B cell (primary cell): Measurements from ENCODE around the gene AQR. TPM values are rescaled to one million over a fixed set of nuclear protein-coding genes. Genes with fewer than 3 reads are reported as not detected.

Experiments used
- ATAC-seq: fragments of 200-7000 bp; cut with Tn5 transposase; one replicate; pipeline ENCODE4 v1.10.0; 2021; ENCODE audit warnings: low read depth, mild to moderate bottlenecking, moderate number of reproducible peaks, moderate library complexity
- CTCF ChIA-PET: fragments of 350-600 bp; sonication (Branson Sonifier 250); formaldehyde crosslinking; loops from one replicate; lab custom pipeline; 2021; ENCODE audit warnings: antibody characterized with exemption, inconsistent platforms; lab: Charles Lee
- POLR2A ChIA-PET: fragments of 350-600 bp; sonication (Branson Sonifier 250); formaldehyde crosslinking; loops from one replicate; lab custom pipeline; 2021; ENCODE audit warnings: antibody characterized with exemption; lab: Charles Lee
- DNase-seq: peaks from one replicate; pipeline ENCODE4 v3.0.0; 2013
- H2AFZ ChIP-seq: 2 replicates; pipeline ENCODE4 v1.6.1; 2012; ENCODE audit warnings: mild to moderate bottlenecking, low read depth, low read length; ENCODE audit not compliant: insufficient read depth, poor library complexity, severe bottlenecking
- H3K27ac ChIP-seq, 2 donors: 1 replicate in 1 of 2; 2 replicates in 1 of 2; pipeline ENCODE4 v1.5.1; 2012 to 2013; ENCODE audit warnings: low read length in 2 of 2, mild to moderate bottlenecking in 2 of 2, moderate library complexity in 1 of 2
- H3K27me3 ChIP-seq, 4 experiments: fragments of 200-600 bp in 1 of 4; sonication (generic) in 1 of 4; replicated peaks in 1 of 4; 1 replicate in 2 of 4; 2 replicates in 2 of 4; pipeline versions ENCODE4 v1.6.1 to v1.7.0; 2013 to 2016; ENCODE audit warnings: low read length in 3 of 4, mild to moderate bottlenecking in 2 of 4, mixed read lengths in 1 of 4, moderate library complexity in 1 of 4; ENCODE audit not compliant: insufficient read depth in 4 of 4, control insufficient read depth in 3 of 4; ENCODE audit errors: control extremely low read depth in 1 of 4
- H3K36me3 ChIP-seq, 2 experiments: replicated peaks in 1 of 2; 1 replicate in 1 of 2; 2 replicates in 1 of 2; pipeline versions ENCODE4 v1.6.1 to v1.7.1; 2013; ENCODE audit warnings: low read length in 1 of 2; ENCODE audit not compliant: insufficient read depth in 2 of 2, control insufficient read depth in 1 of 2; ENCODE audit errors: control extremely low read depth in 1 of 2, extremely low read depth in 1 of 2
- H3K4me1 ChIP-seq, 2 donors: fragments of 200-600 bp in 1 of 2; sonication (generic) in 1 of 2; 1 replicate in 1 of 2; 2 replicates in 1 of 2; pipeline versions ENCODE4 v1.5.1 to v1.6.1; 2013 to 2017; ENCODE audit warnings: low read length in 2 of 2; ENCODE audit not compliant: control insufficient read depth in 2 of 2, insufficient read depth in 2 of 2
- H3K4me2 ChIP-seq: replicated peaks from 2 replicates; pipeline ENCODE3; 2012; ENCODE audit warnings: mild to moderate bottlenecking, low read depth, low read length; ENCODE audit not compliant: poor library complexity, severe bottlenecking
- H3K4me3 ChIP-seq, 5 experiments: fragments of 200-600 bp in 1 of 5; sonication (generic) in 1 of 5; 1 replicate in 3 of 5; 2 replicates in 2 of 5; pipeline versions ENCODE4 v1.5.1 to v1.7.0; 2011 to 2016; ENCODE audit warnings: low read length in 4 of 5, mild to moderate bottlenecking in 4 of 5, low read depth in 2 of 5, control low read depth in 1 of 5, moderate library complexity in 1 of 5; ENCODE audit not compliant: insufficient read depth in 1 of 5; ENCODE audit errors: control extremely low read depth in 1 of 5, extremely low read depth in 1 of 5
- H3K79me2 ChIP-seq: fragments of 200-600 bp; sonication (generic); one replicate; pipeline ENCODE4 v1.6.0; 2016; ENCODE audit warnings: low read length; ENCODE audit not compliant: control insufficient read depth, insufficient read depth
- H3K9ac ChIP-seq: fragments of 200-600 bp; sonication (generic); 2 replicates; pipeline ENCODE4 v1.6.1; 2017; ENCODE audit warnings: mild to moderate bottlenecking, low read length, moderate library complexity
- H3K9me3 ChIP-seq, 3 donors: one replicate each; pipeline versions ENCODE4 v1.6.1 to v1.7.1; 2013; ENCODE audit warnings: low read length in 2 of 3; ENCODE audit not compliant: control insufficient read depth in 2 of 3, insufficient read depth in 1 of 3; ENCODE audit errors: control extremely low read depth in 1 of 3
- H4K20me1 ChIP-seq: 2 replicates; pipeline ENCODE4 v1.6.0; 2012; ENCODE audit warnings: mild to moderate bottlenecking, low read length; ENCODE audit not compliant: insufficient read depth, control insufficient read depth, poor library complexity, severe bottlenecking
- H3K27ac Mint-ChIP-seq: one replicate; pipeline ENCODE4 v1.8.0; 2021; ENCODE audit warnings: mixed read lengths
- H3K27me3 Mint-ChIP-seq: one replicate; pipeline ENCODE4 v1.8.0; 2021; ENCODE audit warnings: mixed read lengths
- H3K4me1 Mint-ChIP-seq: one replicate; pipeline ENCODE4 v1.8.0; 2021; ENCODE audit warnings: mixed read lengths
- H3K4me3 Mint-ChIP-seq: one replicate; pipeline ENCODE4 v1.8.0; 2021; ENCODE audit warnings: mixed read lengths
- H3K9me3 Mint-ChIP-seq: one replicate; pipeline ENCODE4 v1.8.0; 2022; ENCODE audit warnings: mixed read lengths; ENCODE audit not compliant: insufficient read depth
- EZH2 ChIP-seq: IDR thresholded peaks from 2 replicates; pipeline ENCODE4 v1.6.1; 2012; ENCODE audit warnings: borderline replicate concordance, low read depth, mild to moderate bottlenecking, moderate library complexity, low read length; ENCODE audit not compliant: insufficient read depth, poor library complexity, severe bottlenecking
- WGBS: methylation state at CpG from one replicate; pipeline ENCODE4 v1.1.5; 2013; ENCODE audit warnings: missing lambda C conversion rate; ENCODE audit not compliant: insufficient coverage; 5-methylcytosine and 5-hydroxymethylcytosine counted together
- intact Hi-C: fragments of 100-400 bp; cut with micrococcal nuclease; formaldehyde crosslinking; loops from one replicate; pipeline ENCODE4 v1.10.0; 2022
- polyA plus RNA-seq: library from polyadenylated mRNA; depleted of rRNA; stranded (reverse); fragments of >200 nt; gene quantifications from 2 replicates; pipeline ENCODE4 v1.2.3, GENCODE V29; 2012
- total RNA-seq, 2 donors: library from RNA; stranded (reverse); fragments of 120-200 nt in 1 of 2; gene quantifications; 1 replicate in 1 of 2; 2 replicates in 1 of 2; pipeline versions ENCODE4 v1.2.3 to v1.2.4, GENCODE V29; 2013 to 2022
- TF ChIP-seq, protein P1 (sequence below): fragments of 200-600 bp; IDR thresholded peaks from one replicate; pipeline ENCODE4 v1.8.0; 2022; ENCODE audit warnings: antibody characterized with exemption, mild to moderate bottlenecking

The AQR gene
- total and polyA plus RNA-seq, 2 donors (not counting 1 experiment from before 2014, with no cell fraction given): 24.2 to 41.7 TPM

GRCh38 chr15:34988027-34988902 lies 18.7 kb upstream of the AQR start, which contains the start of gene ZNF770:
Gene ZNF770, minus strand, starts transcription at chr15:34988287. Its CDS starts 4,853 bp downstream, at chr15:34983434.
- peak within 1 kb of the TSS; percentile 97 for H2AFZ ChIP-seq
- H3K27me3 Mint-ChIP-seq: peaks cover 2% of the 10 kb centered on the region
- intact Hi-C loops: loop anchor here (1.0 to 10.0 kb wide), 6 partner anchors 19 to 950 kb away; partner anchors contain the start of genes AQR, GOLGA8A, LPCAT4 and SLC12A6

More at GRCh38 chr15:34988027-34988902, 18.7 kb upstream of the AQR start, which contains the start of gene ZNF770:
- H3K27me3 ChIP-seq: no peaks in the 10 kb centered on the region
- peak; percentile 94 for DNase-seq
- H3K79me2 ChIP-seq: peaks cover 46% of the 10 kb centered on the region
- under 1% methylated on average over 50 of the region's 60 CpGs for WGBS
- peak within 1 kb of the TSS; percentile 82 for H3K4me2 ChIP-seq
- POLR2A ChIA-PET: interaction anchor here (0.6 to 3.6 kb wide), 5 partner anchors 19 to 763 kb away, joined by 3 to 48 read pairs (median 5); partner anchors contain the start of genes AQR and EMC4
- no peak for TF ChIP-seq EZH2
- TF ChIP-seq, protein P1, sequence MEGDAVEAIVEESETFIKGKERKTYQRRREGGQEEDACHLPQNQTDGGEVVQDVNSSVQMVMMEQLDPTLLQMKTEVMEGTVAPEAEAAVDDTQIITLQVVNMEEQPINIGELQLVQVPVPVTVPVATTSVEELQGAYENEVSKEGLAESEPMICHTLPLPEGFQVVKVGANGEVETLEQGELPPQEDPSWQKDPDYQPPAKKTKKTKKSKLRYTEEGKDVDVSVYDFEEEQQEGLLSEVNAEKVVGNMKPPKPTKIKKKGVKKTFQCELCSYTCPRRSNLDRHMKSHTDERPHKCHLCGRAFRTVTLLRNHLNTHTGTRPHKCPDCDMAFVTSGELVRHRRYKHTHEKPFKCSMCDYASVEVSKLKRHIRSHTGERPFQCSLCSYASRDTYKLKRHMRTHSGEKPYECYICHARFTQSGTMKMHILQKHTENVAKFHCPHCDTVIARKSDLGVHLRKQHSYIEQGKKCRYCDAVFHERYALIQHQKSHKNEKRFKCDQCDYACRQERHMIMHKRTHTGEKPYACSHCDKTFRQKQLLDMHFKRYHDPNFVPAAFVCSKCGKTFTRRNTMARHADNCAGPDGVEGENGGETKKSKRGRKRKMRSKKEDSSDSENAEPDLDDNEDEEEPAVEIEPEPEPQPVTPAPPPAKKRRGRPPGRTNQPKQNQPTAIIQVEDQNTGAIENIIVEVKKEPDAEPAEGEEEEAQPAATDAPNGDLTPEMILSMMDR: no peak
- peak within 1 kb of the TSS; percentile 86 to 100 (median 96) for H3K4me3 ChIP-seq
- peak within 1 kb of the TSS; percentile 99 for H3K4me3 Mint-ChIP-seq
- no peaks in the 10 kb centered on the region for H3K9me3 ChIP-seq
- peaks cover 19 to 22% of the 10 kb centered on the region in 2 donors for H3K4me1 ChIP-seq
- CTCF ChIA-PET: interaction anchor here (1.0 to 2.6 kb wide), 3 partner anchors 14 to 645 kb away, joined by 3 to 37 read pairs (median 6); partner anchors contain the start of genes AQR, NOP10 and NUTM1
- H3K27ac Mint-ChIP-seq: peak within 1 kb of the TSS; percentile 100
- peak within 1 kb of the TSS; percentile 95 for H3K9ac ChIP-seq
- no peaks in the 10 kb centered on the region for H3K9me3 Mint-ChIP-seq
- H3K36me3 ChIP-seq: peaks cover 7 to 10% of the 10 kb centered on the region in 2 experiments
- peak within 1 kb of the TSS; percentile 90 to 97 for H3K27ac ChIP-seq
- peaks cover 45% of the 10 kb centered on the region for H3K4me1 Mint-ChIP-seq
- ATAC-seq: peak; percentile 86
- no peaks in the 10 kb centered on the region for H4K20me1 ChIP-seq
